Dendritic cell treated with granulocyte-macrophage colony-stimulating factor and Interleukin-4, amounts not matched to agents 40 ng/mL and 50 ng/mL, for 4 days (primary cell): Measurements from ENCODE around the gene GRIN2D.
A peak's percentile ranks its signal among the peaks of the same experiment; 100 is the strongest.

ENCODE experiments used
- H3K27ac Mint-ChIP-seq: one replicate; pipeline ENCODE4 v1.8.0; 2022; ENCODE audit warnings: mild to moderate bottlenecking, mixed read lengths
- H3K27me3 Mint-ChIP-seq: one replicate; pipeline ENCODE4 v1.8.0; 2022; ENCODE audit warnings: mild to moderate bottlenecking, mixed read lengths
- H3K36me3 Mint-ChIP-seq: one replicate; pipeline ENCODE4 v1.8.0; 2022; ENCODE audit warnings: low read depth, mixed read lengths
- H3K4me1 Mint-ChIP-seq: one replicate; pipeline ENCODE4 v1.8.0; 2022; ENCODE audit warnings: low read depth, mixed read lengths
- H3K4me3 Mint-ChIP-seq: one replicate; pipeline ENCODE4 v1.8.0; 2022; ENCODE audit warnings: mild to moderate bottlenecking, moderate library complexity, mixed read lengths
- H3K9me3 Mint-ChIP-seq: one replicate; pipeline ENCODE4 v1.8.0; 2022; ENCODE audit warnings: mixed read lengths
- intact Hi-C: fragments of 100-400 bp; cut with micrococcal nuclease; formaldehyde crosslinking; loops from one replicate; pipeline ENCODE4 v1.15.0; 2022

GRIN2D gene

DNA sequence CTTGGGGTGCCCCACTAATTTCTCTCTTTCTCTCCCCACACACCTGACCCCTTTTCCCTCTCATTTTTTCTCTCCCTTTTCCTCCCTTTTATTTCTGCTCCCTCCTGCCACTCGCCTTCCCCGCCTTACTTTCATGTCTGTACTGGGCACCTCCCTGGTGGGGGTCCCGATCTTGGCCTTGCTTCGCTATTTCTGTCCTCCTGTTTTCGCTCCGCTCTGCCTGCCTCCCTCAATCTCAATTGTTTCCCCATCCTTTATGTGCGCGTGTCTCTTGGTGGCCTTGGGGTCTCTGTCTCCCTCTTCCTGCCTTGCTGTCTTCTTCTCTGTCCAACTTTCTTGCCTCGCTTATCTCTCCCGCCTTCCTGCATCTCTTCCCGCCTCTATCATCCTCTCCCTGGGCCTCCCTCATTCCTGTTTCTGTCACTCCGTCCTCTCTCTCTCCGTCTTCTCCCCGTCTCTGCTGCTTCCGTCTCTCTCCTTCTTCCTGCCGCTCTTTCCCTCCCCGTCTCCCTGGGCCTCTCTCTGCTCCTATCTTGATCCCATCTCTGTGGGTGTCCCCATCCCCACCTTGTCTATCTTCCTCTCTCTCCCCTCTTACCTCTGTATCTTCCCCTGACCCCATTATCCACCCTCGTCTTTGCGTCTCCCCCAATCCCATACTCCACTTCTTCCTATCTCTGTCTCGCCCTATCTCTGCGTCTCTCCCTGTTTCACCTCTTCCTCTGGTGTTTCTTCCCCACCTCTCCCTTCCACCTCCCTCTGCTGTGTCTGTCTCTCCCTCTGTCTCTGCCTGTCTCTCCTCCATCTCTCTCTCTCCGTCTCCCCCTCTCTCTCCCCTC is 4.0 kb downstream of the GRIN2D start:
- Mint-ChIP-seq H3K9me3 (peaks cover 9% of the 10 kb centered on the region), H3K4me3 (peak overlapping the region; percentile 82), H3K27me3 (peaks cover 57% of the 10 kb centered on the region), H3K36me3 (peaks cover 10% of the 10 kb centered on the region), H3K4me1 (peaks cover 63% of the 10 kb centered on the region), H3K27ac (peak overlapping the region; percentile 82)
- intact Hi-C loops = no loop called here

DNA sequence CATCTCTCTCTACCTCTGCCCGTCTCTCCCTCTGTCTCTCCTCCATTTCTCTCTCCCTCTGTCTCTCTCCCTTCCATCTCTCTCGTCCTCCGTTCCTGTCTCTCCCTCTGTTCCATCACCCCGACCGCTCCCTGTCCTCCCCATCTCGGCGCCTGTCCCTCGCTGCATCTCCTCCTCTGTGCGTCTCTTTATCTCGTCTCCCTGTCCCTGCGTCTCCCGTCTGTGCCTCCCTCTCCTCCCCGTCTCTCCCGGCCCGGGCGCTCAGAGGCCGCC is 4.6 kb downstream of the GRIN2D start:
- Mint-ChIP-seq H3K4me3 (peak overlapping the region; percentile 82), H3K9me3 (peaks cover 9% of the 10 kb centered on the region), H3K36me3 (peaks cover 10% of the 10 kb centered on the region), H3K4me1 (peaks cover 63% of the 10 kb centered on the region), H3K27ac (peak overlapping the region; percentile 82), H3K27me3 (peaks cover 52% of the 10 kb centered on the region)
- intact Hi-C loops = no loop called here

DNA sequence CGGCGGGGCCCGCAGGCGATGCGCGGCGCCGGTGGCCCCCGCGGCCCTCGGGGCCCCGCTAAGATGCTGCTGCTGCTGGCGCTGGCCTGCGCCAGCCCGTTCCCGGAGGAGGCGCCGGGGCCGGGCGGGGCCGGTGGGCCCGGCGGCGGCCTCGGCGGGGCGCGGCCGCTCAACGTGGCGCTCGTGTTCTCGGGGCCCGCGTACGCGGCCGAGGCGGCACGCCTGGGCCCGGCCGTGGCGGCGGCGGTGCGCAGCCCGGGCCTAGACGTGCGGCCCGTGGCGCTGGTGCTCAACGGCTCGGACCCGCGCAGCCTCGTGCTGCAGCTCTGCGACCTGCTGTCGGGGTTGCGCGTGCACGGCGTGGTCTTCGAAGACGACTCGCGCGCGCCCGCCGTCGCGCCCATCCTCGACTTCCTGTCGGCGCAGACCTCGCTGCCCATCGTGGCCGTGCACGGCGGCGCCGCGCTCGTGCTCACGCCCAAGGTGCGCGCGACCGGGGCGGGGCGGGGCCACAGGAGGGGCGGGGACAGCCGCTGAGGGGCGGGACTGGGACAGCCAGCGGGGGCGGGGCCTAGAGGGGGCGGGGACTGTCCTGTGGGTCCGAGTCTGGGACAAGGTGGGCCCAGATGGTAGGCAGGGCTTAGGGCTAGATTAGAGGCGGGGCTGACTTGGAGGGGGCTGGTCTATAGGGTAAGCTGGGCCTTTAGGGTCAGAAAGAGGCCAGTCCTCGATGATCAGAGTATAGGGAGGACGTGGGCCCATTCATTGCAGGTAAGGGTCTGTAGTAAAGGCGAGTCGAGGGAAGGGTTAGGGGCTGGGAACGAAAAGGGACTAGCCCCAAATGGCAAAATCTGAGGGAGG is 5.1 kb downstream of the GRIN2D start:
- Mint-ChIP-seq H3K4me3 (peak overlapping the region; percentile 82), H3K4me1 (peaks cover 67% of the 10 kb centered on the region), H3K27ac (peak overlapping the region; percentile 82), H3K9me3 (peaks cover 9% of the 10 kb centered on the region), H3K36me3 (peaks cover 10% of the 10 kb centered on the region), H3K27me3 (peaks cover 46% of the 10 kb centered on the region)
- intact Hi-C loops = no loop called here

DNA sequence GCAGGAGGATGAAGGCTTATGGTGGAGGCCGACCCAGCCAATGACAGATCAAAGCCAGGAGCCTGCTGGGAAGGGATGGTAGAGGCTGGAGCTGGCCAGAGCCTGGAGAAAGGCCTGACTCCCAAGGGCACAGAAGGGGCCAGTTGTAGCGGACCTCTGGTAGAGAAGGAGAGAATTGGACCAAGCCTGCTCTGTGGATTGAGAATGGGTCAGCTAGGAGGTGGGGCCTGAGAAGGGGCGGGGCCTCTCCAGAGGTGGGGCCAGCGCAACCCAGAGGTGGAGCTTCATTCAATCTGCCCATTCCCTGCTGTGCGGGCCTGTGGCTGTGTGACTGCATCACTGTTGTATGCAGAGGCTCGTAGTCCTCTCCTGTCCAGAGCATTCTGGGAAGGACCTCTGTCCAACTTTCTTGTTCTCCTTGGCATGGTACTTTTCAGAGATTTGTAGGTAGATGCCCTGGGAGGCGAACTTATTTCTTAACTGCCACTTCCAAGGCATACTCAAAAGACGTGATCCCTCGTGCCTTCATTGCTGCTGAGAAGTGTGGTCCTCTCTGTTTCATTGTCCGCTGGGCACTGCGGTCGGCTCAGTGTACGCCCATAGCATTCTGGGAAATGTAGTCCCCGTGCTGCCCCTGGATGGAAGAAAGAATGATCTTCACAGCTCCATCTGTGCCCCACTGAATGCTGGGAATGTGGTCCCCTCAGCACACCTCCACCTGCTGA is 6.7 kb downstream of the GRIN2D start:
- Mint-ChIP-seq H3K36me3 (peaks cover 10% of the 10 kb centered on the region), H3K4me3 (no peak overlapping the region), H3K27ac (peak overlapping the region; percentile 80), H3K9me3 (peaks cover 9% of the 10 kb centered on the region), H3K4me1 (peaks cover 54% of the 10 kb centered on the region), H3K27me3 (peaks cover 31% of the 10 kb centered on the region)
- intact Hi-C loops = loop anchor here (2.0 kb wide), 1 partner anchor 15 kb away; no protein-coding TSS in a partner anchor

DNA sequence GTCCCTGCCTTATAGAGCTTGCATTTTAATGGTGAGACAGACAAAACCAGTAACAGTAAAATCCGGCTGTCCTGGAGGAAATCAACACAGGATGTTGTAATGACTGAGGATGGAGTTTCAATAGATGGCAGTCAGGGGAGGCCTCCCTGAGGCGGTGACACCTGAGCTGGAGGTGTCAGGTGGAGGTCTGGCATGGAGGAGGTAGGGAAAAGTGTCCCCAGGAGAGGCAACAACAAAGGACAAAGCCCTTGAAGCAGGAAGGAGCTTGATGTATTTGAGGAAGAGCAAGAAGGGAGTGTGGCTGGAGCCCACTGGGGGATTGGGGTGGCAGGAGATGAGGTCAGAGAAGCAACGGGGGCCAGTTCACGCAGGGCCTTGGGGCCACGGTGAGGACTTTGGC is 7.8 kb downstream of the GRIN2D start:
- peaks cover 51% of the 10 kb centered on the region for H3K4me1 Mint-ChIP-seq
- intact Hi-C loops = loop anchor here (2.0 kb wide), 1 partner anchor 14 kb away; no protein-coding TSS in a partner anchor
- peaks cover 10% of the 10 kb centered on the region for H3K36me3 Mint-ChIP-seq
- H3K9me3 Mint-ChIP-seq = peaks cover 18% of the 10 kb centered on the region
- H3K4me3 Mint-ChIP-seq = no peak overlapping the region
- no peak overlapping the region for H3K27ac Mint-ChIP-seq
- H3K27me3 Mint-ChIP-seq = peaks cover 23% of the 10 kb centered on the region

DNA sequence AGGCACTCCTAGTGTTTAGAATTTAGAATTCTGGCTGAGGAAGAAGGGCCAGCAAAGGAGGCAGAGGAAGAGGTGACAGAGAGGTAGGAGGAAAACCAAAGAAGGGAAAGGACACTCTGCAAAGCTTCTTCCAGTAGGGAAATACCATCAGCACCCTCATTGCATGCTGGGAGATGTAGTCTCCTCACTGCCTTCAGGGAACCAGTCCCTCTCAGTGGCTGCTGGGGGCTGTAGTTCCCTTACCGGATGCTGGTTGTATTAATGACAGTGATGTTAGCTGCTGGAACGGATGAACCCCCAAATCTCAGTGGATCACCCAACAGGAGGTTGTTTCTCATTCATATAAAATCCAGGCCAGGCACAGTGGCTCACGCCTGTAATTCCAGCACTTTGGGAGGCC is 10.1 kb downstream of the GRIN2D start:
- intact Hi-C loops = no loop called here
- Mint-ChIP-seq H3K27ac (peak overlapping the region; percentile 35), H3K36me3 (no peaks in the 10 kb centered on the region), H3K9me3 (peaks cover 18% of the 10 kb centered on the region), H3K4me3 (no peak overlapping the region), H3K4me1 (peaks cover 39% of the 10 kb centered on the region), H3K27me3 (peaks cover 18% of the 10 kb centered on the region)

DNA sequence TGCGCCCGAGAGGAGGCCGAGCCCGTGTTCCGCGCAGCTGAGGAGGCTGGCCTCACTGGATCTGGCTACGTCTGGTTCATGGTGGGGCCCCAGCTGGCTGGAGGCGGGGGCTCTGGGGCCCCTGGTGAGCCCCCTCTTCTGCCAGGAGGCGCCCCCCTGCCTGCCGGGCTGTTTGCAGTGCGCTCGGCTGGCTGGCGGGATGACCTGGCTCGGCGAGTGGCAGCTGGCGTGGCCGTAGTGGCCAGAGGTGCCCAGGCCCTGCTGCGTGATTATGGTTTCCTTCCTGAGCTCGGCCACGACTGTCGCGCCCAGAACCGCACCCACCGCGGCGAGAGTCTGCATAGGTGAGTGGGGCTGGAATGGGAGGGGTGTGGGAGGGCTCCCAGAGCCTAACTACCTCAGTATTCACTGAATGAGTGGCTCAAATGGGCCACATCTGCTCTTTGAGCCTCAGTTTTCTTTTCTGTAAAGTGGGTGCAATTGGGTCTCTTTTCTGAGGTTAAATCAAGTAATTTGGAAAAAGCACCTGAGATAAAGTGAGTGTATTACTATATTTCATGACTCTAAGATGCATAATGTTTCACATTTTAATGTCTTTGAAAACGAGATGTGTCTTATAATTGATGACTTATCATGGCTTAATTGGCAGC is 11.7 kb downstream of the GRIN2D start:
- Mint-ChIP-seq H3K27ac (no peak overlapping the region), H3K36me3 (no peaks in the 10 kb centered on the region), H3K9me3 (peaks cover 9% of the 10 kb centered on the region), H3K4me3 (no peak overlapping the region), H3K27me3 (peaks cover 21% of the 10 kb centered on the region), H3K4me1 (peaks cover 25% of the 10 kb centered on the region)
- intact Hi-C loops = no loop called here

DNA sequence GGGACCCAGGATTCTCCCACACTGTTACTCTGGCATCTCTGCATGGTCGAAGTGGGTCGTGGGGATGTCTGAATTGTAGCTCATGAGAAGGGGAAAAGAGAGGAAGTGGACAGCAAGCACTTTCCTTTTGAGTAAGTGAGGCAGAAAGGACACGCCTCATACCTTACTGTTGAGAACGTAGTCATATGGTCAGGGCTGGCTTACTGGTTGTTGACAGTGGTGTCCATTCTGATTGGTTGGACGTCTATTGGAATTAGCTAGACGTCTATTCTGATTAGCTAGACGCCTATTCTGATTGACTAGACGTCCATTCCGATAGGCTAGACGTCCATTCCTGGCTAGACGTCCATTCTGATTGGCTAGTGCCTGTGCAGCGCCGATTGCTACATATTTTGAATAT is 12.4 kb downstream of the GRIN2D start:
- Mint-ChIP-seq H3K4me3 (no peak overlapping the region), H3K27ac (no peak overlapping the region)

DNA sequence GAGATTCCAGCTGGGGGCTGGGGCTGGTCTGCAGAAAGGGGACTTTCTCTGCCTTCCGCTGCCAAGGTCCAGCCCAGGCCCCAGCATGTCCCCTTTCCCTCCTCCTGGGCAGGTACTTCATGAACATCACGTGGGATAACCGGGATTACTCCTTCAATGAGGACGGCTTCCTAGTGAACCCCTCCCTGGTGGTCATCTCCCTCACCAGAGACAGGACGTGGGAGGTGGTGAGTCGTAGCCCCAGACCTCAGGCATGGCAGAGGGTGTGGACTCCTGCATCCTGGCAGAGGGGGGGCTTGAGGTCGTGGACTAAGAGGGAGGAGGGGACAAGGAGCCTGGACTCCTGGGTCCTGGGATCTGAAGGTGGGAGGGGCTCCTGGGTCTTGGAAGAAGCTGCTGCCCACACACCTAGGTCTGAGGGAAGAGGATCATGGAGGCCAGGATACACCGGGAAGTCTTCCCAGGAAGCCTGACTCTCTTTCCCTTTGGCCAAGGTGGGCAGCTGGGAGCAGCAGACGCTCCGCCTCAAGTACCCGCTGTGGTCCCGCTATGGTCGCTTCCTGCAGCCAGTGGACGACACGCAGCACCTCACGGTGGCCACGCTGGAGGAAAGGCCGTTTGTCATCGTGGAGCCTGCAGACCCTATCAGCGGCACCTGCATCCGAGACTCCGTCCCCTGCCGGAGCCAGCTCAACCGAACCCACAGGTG is 20.6 kb downstream of the GRIN2D start:
- Mint-ChIP-seq H3K27ac (no peak overlapping the region), H3K36me3 (no peaks in the 10 kb centered on the region), H3K9me3 (no peaks in the 10 kb centered on the region), H3K4me3 (no peak overlapping the region), H3K27me3 (peaks cover 36% of the 10 kb centered on the region), H3K4me1 (peaks cover 45% of the 10 kb centered on the region)
- intact Hi-C loops = loop anchor here (2.0 kb wide), 1 partner anchor 13 kb away; no protein-coding TSS in a partner anchor

More for the DNA sequence above, 12.4 kb downstream of the GRIN2D start:
- peaks cover 9% of the 10 kb centered on the region for H3K9me3 Mint-ChIP-seq
- peaks cover 25% of the 10 kb centered on the region for H3K4me1 Mint-ChIP-seq
- H3K36me3 Mint-ChIP-seq = no peaks in the 10 kb centered on the region
- H3K27me3 Mint-ChIP-seq = peaks cover 21% of the 10 kb centered on the region
- intact Hi-C loops = no loop called here

DNA sequence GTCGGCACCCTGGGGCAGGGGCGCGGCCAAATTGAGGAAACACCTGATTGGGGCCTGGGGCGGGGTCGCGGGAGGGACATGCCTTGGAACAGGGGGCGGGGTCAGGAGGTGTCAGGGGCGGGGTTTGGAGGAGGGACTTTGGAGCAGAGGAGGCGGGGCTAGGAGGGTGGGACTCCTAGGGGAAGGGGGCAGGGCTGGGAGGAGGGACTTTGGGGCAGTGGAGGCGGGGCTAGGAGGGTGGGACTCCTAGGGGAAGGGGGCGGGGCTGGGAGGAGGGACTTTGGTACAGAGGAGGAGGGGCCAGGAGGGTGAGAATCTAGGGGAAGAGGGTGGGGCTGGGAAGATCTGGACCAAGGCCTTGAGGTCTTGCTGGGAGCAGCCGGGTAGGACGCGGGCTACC is 21.9 kb downstream of the GRIN2D start:
- Mint-ChIP-seq H3K4me3 (peak overlapping the region; percentile 75), H3K4me1 (peaks cover 49% of the 10 kb centered on the region), H3K27ac (peak overlapping the region; percentile 70), H3K27me3 (peaks cover 36% of the 10 kb centered on the region), H3K36me3 (no peaks in the 10 kb centered on the region), H3K9me3 (no peaks in the 10 kb centered on the region)
- intact Hi-C loops = loop anchor here (1.0 to 2.0 kb wide), 2 partner anchors 15 to 51 kb away; partner anchors contain the start of gene SYNGR4

DNA sequence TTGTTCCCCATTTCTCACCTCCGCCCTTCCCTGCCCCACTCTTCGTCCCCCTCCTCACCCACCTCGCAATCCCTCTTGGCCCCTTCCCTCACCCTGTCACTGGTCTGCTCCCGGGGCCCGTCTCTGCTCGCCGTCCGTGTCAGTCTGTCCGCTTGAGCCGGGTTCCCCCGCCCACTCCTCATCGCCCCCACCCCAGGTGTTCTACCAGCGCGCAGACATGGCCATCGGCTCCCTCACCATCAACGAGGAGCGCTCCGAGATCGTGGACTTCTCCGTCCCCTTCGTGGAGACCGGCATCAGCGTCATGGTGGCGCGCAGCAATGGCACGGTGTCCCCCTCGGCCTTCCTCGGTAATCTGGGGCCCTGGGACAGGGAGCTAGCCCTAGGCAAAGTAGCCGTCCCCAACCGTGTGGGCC is 22.3 kb downstream of the GRIN2D start:
- Mint-ChIP-seq H3K4me3 (peak overlapping the region; percentile 75), H3K27me3 (peaks cover 36% of the 10 kb centered on the region), H3K9me3 (no peaks in the 10 kb centered on the region), H3K4me1 (peaks cover 49% of the 10 kb centered on the region), H3K27ac (peak overlapping the region; percentile 70), H3K36me3 (no peaks in the 10 kb centered on the region)
- intact Hi-C loops = loop anchor here (1.0 to 2.0 kb wide), 2 partner anchors 15 to 52 kb away; partner anchors contain the start of gene SYNGR4

DNA sequence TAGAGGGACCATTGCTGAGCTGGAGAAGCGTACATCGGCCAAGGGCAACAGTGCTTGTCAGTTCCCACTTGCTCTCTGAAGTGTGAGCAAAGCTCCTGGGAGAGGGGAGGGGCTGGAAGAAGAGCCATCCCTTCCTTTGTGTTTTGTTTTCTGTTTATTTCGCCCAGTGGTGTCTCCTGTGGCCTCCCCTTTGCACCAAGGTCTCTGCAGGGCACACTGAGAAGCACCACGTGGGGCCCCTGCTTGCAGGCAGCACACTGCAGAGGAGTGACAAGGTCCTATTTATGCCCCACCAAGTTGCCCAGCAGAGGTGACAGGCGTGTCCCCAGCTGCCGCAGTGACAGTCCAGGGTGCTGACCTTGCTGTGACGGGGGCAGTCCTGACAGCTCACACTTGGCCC is 24.0 kb downstream of the GRIN2D start:
- Mint-ChIP-seq H3K4me1 (peaks cover 49% of the 10 kb centered on the region), H3K4me3 (no peak overlapping the region), H3K27me3 (peaks cover 36% of the 10 kb centered on the region), H3K36me3 (no peaks in the 10 kb centered on the region), H3K9me3 (no peaks in the 10 kb centered on the region), H3K27ac (no peak overlapping the region)
- intact Hi-C loops = no loop called here
